Dermis lymphatic vessel endothelial cell (primary cell): ENCODE results near the gene TMEM47. TPM values are rescaled to one million over a fixed set of nuclear protein-coding genes. Genes with fewer than 3 reads are reported as not detected.

Source experiments
- total RNA-seq: library from RNA; depleted of rRNA; stranded (reverse); fragments of >200 nt; gene quantifications from 2 replicates; pipeline ENCODE4 v1.2.1, GENCODE V29; 2014

TMEM47 gene
- 4.1 and 6.4 TPM in 2 replicates for total RNA-seq

DNA sequence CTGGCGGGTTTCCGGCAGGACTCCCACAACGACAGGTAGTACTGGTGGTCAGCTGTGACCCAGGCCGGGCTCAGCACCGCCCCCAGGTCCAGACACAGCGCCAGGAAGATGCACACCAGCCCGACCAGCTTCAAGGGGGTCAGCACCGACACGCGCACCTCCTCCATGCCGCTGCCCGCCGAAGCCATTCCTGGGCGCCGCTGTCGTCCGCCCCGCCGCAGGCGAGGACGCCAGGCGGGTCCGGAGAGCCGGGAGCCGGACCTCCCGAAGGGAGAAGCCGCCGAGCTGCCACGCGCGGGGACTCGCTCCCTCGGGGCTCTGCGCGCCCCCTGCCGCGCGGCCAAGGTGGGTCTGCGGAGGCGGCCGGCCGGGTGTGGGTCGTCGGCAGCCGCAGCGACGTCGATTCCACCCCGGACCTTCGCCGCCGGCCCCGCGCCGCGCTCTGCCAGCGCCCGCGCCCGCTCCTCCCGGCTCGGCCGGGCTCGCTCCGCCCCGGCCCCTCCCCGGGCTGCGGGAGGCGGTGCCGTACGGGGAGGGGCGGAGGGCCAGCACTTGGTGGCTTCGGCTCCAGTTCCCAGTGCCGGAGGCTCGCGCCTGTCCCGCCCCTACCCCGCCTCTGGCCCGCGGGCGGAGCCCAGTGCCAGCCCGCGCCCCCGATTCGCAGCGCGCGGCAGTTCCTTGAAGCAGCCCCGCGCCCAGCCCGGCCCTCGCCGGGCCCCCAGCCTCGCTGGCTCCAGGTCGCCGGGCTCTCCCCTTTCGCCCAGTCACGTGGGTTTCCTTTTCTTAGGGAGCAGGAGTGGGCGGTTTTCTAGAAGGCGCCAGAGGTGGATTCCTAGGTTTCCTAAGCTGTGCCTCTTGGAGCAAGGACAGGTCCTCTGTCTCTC lies at the start of gene TMEM47:
TSS of gene TMEM47 (minus strand) at position 444 of the 884 bp plus-strand sequence. CDS start at position 188, 256 bp downstream.

